ENCODE data around the gene POLG.

Gene POLG

GRCh38 chr15:89309993-89310392 is 24.6 kb downstream of the POLG start:
- Histone ChIP-seq H3K9ac (ENCODE audit: low read depth, low read length) (no peak overlapping the region), H3K79me2 (ENCODE audit: insufficient read depth, low read length) (no peaks in the 10 kb centered on the region), H3K9me3 (ENCODE audit: insufficient read depth, low read length, severe bottlenecking) (no peaks in the 10 kb centered on the region), H2AFZ (ENCODE audit: low read depth, low read length) (no peak overlapping the region), H3K27me3 (ENCODE audit: insufficient read depth, low read length, poor library complexity) (no peaks in the 10 kb centered on the region), H3K4me1 (ENCODE audit: insufficient read depth, low read length) (no peaks in the 10 kb centered on the region), H3K4me2 (ENCODE audit: insufficient read depth, low read length) (no peak overlapping the region), H4K20me1 (ENCODE audit: insufficient read depth, low read length) (no peaks in the 10 kb centered on the region), H3K4me3 (ENCODE audit: low read depth in 1 of 2, low read length in 2 of 2) (no peak overlapping the region), H3K27ac (ENCODE audit: low read length) (no peak overlapping the region), H3K36me3 (ENCODE audit: insufficient read depth, low read length) (peaks cover 93% of the 10 kb centered on the region)
- TF ChIP-seq, protein P1, sequence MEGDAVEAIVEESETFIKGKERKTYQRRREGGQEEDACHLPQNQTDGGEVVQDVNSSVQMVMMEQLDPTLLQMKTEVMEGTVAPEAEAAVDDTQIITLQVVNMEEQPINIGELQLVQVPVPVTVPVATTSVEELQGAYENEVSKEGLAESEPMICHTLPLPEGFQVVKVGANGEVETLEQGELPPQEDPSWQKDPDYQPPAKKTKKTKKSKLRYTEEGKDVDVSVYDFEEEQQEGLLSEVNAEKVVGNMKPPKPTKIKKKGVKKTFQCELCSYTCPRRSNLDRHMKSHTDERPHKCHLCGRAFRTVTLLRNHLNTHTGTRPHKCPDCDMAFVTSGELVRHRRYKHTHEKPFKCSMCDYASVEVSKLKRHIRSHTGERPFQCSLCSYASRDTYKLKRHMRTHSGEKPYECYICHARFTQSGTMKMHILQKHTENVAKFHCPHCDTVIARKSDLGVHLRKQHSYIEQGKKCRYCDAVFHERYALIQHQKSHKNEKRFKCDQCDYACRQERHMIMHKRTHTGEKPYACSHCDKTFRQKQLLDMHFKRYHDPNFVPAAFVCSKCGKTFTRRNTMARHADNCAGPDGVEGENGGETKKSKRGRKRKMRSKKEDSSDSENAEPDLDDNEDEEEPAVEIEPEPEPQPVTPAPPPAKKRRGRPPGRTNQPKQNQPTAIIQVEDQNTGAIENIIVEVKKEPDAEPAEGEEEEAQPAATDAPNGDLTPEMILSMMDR (IDR thresholded peaks at IDR 0.05; ENCODE audit: borderline replicate concordance, extremely low read depth, low read length, poor library complexity, severe bottlenecking) = no peak
- no peak for TF ChIP-seq EZH2 (IDR thresholded peaks at IDR 0.05; ENCODE audit: borderline replicate concordance, low read depth, low read length, severe bottlenecking)
- DNase-seq = no peak
- no peak for ATAC-seq (ENCODE audit: insufficient read depth, low read depth)

- no peak for TF ChIP-seq EZH2 (IDR thresholded peaks at IDR 0.05; ENCODE audit: borderline replicate concordance, low read depth, low read length, severe bottlenecking)
- TF ChIP-seq, protein P1 (IDR thresholded peaks at IDR 0.05; ENCODE audit: borderline replicate concordance, extremely low read depth, low read length, poor library complexity, severe bottlenecking) = no peak
Measured at GRCh38 chr15:89308236-89308635, 26.4 kb downstream of the POLG start.

DNA sequence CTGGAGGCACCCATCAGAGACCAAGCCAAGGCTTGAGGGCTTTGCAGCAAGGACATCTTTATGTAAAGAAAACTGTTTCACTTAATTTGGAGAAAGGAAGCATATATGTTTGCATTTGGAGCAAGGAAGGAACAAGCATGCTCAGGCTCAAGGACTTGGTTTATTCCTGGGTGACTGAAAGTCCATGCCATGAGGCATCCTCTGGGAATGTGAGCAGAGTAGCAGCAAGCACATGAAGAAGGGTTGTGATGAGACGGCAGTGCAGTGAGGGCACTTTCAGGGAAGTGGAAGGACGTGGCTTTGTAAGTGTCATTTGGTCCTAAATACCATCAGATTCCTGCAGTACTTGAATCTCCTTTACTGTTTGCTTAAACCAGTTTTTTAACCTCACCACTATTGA is 26.8 kb downstream of the POLG start:
- DNase-seq (no peak), ATAC-seq (ENCODE audit: insufficient read depth, low read depth) (no peak)
- Histone ChIP-seq H3K36me3 (ENCODE audit: insufficient read depth, low read length) (peaks cover 94% of the 10 kb centered on the region), H3K79me2 (ENCODE audit: insufficient read depth, low read length) (no peaks in the 10 kb centered on the region), H2AFZ (ENCODE audit: low read depth, low read length) (no peak overlapping the region), H3K27me3 (ENCODE audit: insufficient read depth, low read length, poor library complexity) (no peaks in the 10 kb centered on the region), H3K9ac (ENCODE audit: low read depth, low read length) (no peak overlapping the region), H3K4me2 (ENCODE audit: insufficient read depth, low read length) (no peak overlapping the region), H3K4me3 (ENCODE audit: low read depth in 1 of 2, low read length in 2 of 2) (no peak overlapping the region), H3K9me3 (ENCODE audit: insufficient read depth, low read length, severe bottlenecking) (no peaks in the 10 kb centered on the region), H4K20me1 (ENCODE audit: insufficient read depth, low read length) (no peaks in the 10 kb centered on the region), H3K4me1 (ENCODE audit: insufficient read depth, low read length) (no peaks in the 10 kb centered on the region), H3K27ac (ENCODE audit: low read length) (no peak overlapping the region)
- TF ChIP-seq EZH2 (IDR thresholded peaks at IDR 0.05; ENCODE audit: borderline replicate concordance, low read depth, low read length, severe bottlenecking) = no peak

More at GRCh38 chr15:89308236-89308635, 26.4 kb downstream of the POLG start:
- no peak for ATAC-seq (ENCODE audit: insufficient read depth, low read depth)
- Histone ChIP-seq H3K36me3 (ENCODE audit: insufficient read depth, low read length) (peaks cover 94% of the 10 kb centered on the region), H3K79me2 (ENCODE audit: insufficient read depth, low read length) (no peaks in the 10 kb centered on the region), H3K4me2 (ENCODE audit: insufficient read depth, low read length) (no peak overlapping the region), H2AFZ (ENCODE audit: low read depth, low read length) (no peak overlapping the region), H3K27ac (ENCODE audit: low read length) (no peak overlapping the region), H3K27me3 (ENCODE audit: insufficient read depth, low read length, poor library complexity) (no peaks in the 10 kb centered on the region), H3K9ac (ENCODE audit: low read depth, low read length) (no peak overlapping the region), H3K4me3 (ENCODE audit: low read depth in 1 of 2, low read length in 2 of 2) (no peak overlapping the region), H3K4me1 (ENCODE audit: insufficient read depth, low read length) (no peaks in the 10 kb centered on the region), H4K20me1 (ENCODE audit: insufficient read depth, low read length) (no peaks in the 10 kb centered on the region), H3K9me3 (ENCODE audit: insufficient read depth, low read length, severe bottlenecking) (no peaks in the 10 kb centered on the region)
- no peak for DNase-seq

- peaks cover 90% of the 10 kb centered on the region for H3K36me3 ChIP-seq (ENCODE audit: insufficient read depth, low read length)
- no peaks in the 10 kb centered on the region for H3K9me3 ChIP-seq (ENCODE audit: insufficient read depth, low read length, severe bottlenecking)
- H3K4me1 ChIP-seq (ENCODE audit: insufficient read depth, low read length) = no peaks in the 10 kb centered on the region
- H4K20me1 ChIP-seq (ENCODE audit: insufficient read depth, low read length) = no peaks in the 10 kb centered on the region
- TF ChIP-seq, protein P1 (IDR thresholded peaks at IDR 0.05; ENCODE audit: borderline replicate concordance, extremely low read depth, low read length, poor library complexity, severe bottlenecking) = no peak
- TF ChIP-seq EZH2 (IDR thresholded peaks at IDR 0.05; ENCODE audit: borderline replicate concordance, low read depth, low read length, severe bottlenecking) = no peak
- H3K4me3 ChIP-seq (ENCODE audit: low read depth in 1 of 2, low read length in 2 of 2) = no peak overlapping the region
- DNase-seq (no peak), ATAC-seq (ENCODE audit: insufficient read depth, low read depth) (no peak)
- H3K27ac ChIP-seq (ENCODE audit: low read length) = no peak overlapping the region
- no peaks in the 10 kb centered on the region for H3K79me2 ChIP-seq (ENCODE audit: insufficient read depth, low read length)
- no peak overlapping the region for H3K4me2 ChIP-seq (ENCODE audit: insufficient read depth, low read length)
- no peak overlapping the region for H3K9ac ChIP-seq (ENCODE audit: low read depth, low read length)
- no peaks in the 10 kb centered on the region for H3K27me3 ChIP-seq (ENCODE audit: insufficient read depth, low read length, poor library complexity)
- H2AFZ ChIP-seq (ENCODE audit: low read depth, low read length) = no peak overlapping the region
Measured at GRCh38 chr15:89307046-89307587, 27.5 kb downstream of the POLG start.
